ENCODE measurements around the gene RMP24.

DNA sequence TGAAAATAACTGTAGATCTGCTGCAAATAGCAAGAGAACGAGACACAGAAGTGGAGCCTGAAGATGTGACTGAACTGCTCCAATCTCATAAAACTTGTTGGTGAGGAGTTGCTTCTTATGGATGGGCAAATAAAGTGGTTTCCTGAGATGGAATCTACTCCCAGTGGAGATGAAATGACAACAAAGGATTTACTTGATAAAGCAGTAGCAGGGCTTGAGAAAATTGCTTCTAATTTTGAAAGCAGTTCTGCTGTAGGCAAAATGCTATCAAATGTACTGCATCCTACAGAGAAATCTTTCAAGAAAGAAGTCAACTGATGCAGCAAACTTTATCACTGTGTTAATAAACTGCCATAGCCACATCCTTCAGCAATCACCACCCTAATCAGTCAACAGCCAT lies 50.9 kb downstream of the RMP24 start:
- TF ChIP-seq CREB1 (CRISPR knock-in tag; IDR thresholded peaks at IDR 0.05; ENCODE audit: low read depth), result no peak
- TF ChIP-seq, protein P1, sequence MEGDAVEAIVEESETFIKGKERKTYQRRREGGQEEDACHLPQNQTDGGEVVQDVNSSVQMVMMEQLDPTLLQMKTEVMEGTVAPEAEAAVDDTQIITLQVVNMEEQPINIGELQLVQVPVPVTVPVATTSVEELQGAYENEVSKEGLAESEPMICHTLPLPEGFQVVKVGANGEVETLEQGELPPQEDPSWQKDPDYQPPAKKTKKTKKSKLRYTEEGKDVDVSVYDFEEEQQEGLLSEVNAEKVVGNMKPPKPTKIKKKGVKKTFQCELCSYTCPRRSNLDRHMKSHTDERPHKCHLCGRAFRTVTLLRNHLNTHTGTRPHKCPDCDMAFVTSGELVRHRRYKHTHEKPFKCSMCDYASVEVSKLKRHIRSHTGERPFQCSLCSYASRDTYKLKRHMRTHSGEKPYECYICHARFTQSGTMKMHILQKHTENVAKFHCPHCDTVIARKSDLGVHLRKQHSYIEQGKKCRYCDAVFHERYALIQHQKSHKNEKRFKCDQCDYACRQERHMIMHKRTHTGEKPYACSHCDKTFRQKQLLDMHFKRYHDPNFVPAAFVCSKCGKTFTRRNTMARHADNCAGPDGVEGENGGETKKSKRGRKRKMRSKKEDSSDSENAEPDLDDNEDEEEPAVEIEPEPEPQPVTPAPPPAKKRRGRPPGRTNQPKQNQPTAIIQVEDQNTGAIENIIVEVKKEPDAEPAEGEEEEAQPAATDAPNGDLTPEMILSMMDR (conservative IDR thresholded peaks at IDR 0.05; ENCODE audit: low read depth in 2 of 2), result no peak
- TF ChIP-seq EZH2phosphoT487 (IDR thresholded peaks at IDR 0.05; ENCODE audit: unreplicated experiment), result no peak

Data from GM23338 (cell line).